ENCODE data around the gene EEFSEC. TPM values are rescaled to one million over a fixed set of nuclear protein-coding genes. Genes with fewer than 3 reads are reported as not detected.

EEFSEC gene, protein sequence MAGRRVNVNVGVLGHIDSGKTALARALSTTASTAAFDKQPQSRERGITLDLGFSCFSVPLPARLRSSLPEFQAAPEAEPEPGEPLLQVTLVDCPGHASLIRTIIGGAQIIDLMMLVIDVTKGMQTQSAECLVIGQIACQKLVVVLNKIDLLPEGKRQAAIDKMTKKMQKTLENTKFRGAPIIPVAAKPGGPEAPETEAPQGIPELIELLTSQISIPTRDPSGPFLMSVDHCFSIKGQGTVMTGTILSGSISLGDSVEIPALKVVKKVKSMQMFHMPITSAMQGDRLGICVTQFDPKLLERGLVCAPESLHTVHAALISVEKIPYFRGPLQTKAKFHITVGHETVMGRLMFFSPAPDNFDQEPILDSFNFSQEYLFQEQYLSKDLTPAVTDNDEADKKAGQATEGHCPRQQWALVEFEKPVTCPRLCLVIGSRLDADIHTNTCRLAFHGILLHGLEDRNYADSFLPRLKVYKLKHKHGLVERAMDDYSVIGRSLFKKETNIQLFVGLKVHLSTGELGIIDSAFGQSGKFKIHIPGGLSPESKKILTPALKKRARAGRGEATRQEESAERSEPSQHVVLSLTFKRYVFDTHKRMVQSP
- total RNA-seq: 3.4 and 9.6 TPM in 2 replicates

DNA sequence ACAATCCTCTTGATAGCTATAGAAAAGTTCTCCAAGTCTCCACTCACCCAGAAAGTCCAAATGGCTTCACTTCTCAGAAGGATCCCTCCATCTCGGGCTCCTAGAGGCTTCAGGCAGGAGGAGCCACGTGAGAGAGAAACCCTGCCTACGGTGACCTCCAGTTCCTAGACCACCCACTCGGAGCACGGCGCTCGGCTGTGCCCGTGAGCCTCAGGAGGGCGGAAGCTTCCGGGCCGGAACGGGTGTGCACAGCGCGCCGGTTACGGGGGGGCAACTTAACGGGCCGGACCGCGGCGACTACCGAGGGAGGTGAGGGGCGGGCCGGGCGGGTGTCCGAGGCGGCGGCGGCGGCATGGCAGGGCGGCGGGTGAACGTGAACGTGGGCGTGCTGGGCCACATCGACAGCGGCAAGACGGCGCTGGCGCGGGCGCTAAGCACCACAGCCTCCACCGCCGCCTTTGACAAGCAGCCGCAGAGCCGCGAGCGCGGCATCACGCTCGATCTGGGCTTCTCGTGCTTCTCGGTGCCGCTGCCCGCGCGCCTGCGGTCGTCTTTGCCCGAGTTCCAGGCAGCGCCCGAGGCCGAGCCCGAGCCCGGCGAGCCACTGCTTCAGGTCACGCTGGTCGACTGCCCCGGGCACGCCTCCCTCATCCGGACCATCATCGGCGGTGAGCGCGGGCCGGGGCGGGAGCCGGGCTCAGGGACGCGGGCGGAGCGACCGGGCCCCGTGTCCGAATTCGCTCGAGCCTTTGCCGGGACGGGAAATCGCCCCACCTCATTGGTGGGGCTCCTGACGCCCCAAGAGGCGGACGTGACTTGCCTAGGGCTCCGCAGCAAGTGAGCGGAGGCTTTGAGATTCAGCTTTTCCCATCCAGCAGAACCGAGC, at the start of gene EEFSEC:
EEFSEC (plus strand) TSS at position 326 of the 886 bp plus-strand sequence; CDS start at position 353, 27 bp downstream.

DNA sequence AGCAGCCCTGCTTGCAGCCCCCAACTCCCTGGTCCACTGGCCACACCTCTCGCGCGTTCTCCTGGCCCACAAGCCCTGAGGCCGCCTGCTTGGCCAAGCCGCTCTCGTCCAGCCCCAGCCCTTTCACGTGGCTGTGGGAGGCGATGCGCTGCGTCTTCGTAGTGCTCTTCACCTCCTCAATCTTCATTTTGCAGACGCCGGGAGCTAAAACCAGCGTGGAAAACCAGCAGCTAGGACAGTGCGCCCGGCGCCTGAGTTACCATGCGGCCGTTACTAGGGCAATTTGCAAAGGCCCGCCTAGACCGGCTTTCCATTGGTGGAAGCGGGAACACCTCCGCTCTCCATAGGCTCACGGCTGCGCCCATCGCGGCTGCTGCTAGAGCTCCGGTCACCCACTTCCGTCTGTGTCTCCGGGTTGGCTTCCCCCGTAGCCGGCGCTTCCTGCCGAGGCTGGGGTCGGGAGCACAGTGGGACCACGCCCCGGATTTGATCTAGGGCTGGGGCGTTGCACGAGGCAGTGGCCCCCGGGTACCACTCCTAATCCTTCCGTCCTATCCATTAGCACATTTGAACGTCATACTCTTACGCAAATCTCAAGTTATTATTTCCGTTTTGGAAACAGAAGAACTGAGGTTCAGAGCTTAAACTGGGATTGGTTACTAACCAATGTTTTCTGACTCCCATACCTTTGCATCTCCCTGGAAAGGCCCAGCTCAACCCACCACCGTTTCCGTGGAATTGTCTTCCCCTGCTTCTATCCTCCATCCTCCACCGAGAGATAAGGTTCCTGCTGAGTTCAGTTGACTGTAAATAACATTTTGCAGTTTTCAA, 29.5 kb upstream of the EEFSEC start, which contains the start of gene RUVBL1:
RUVBL1 (minus strand) TSS at position 275 of the 831 bp plus-strand sequence; CDS start at position 187, 88 bp downstream.

Other genes with a start within 250 kb of the EEFSEC start
- gene KBTBD12, start 238.2 kb upstream of the EEFSEC start, total RNA-seq: not detected in 2 replicates
- 339 and 415 TPM in 2 replicates for gene SEC61A1, start 101.0 kb upstream of the EEFSEC start, total RNA-seq
- 47.1 and 115 TPM in 2 replicates for gene RUVBL1, start 29.7 kb upstream of the EEFSEC start, total RNA-seq